GM21717 (cell line): Measurements from ENCODE around the gene TXNL4B.

Source experiments
- ATAC-seq: cut with Tn5 transposase; IDR thresholded peaks from one replicate; pipeline ENCODE4 v1.9.1; 2021; ENCODE audit warnings: mild to moderate bottlenecking, moderate library complexity; ENCODE audit not compliant: unreplicated experiment

The TXNL4B gene

GRCh38 chr16:72042157-72042660, 51.2 kb downstream of the TXNL4B start:
- no peak for ATAC-seq

GRCh38 chr16:72036098-72036497, 57.3 kb downstream of the TXNL4B start:
- ATAC-seq, result no peak
